Ascending aorta (tissue), 2 donors: ENCODE measurements around the gene RDH8. TPM values are rescaled to one million over a fixed set of nuclear protein-coding genes. Genes with fewer than 3 reads are reported as not detected.

Source experiments
- DNase-seq, 2 donors: peaks; one replicate each; pipeline ENCODE4 v3.0.0-alpha.2; 2019; ENCODE audit warnings: low spot score in 2 of 2
- H3K27ac ChIP-seq, 2 donors: fragments of 200-600 bp; sonication (generic); one replicate each; pipeline ENCODE4 v1.5.1; 2016 to 2017; ENCODE audit warnings: mild to moderate bottlenecking in 1 of 2
- H3K27me3 ChIP-seq: fragments of 200-600 bp; sonication (generic); one replicate; pipeline ENCODE4 v1.5.1; 2017
- H3K36me3 ChIP-seq, 2 donors: fragments of 200-600 bp; sonication (generic); one replicate each; pipeline ENCODE4 v1.5.1; 2016
- H3K4me1 ChIP-seq, 2 donors: fragments of 200-600 bp; sonication (generic); one replicate each; pipeline ENCODE4 v1.5.1; 2016 to 2017; ENCODE audit warnings: mild to moderate bottlenecking in 1 of 2
- H3K4me3 ChIP-seq, 2 donors: fragments of 200-600 bp; sonication (generic); one replicate each; pipeline ENCODE4 v1.5.1; 2016 to 2017; ENCODE audit warnings: mild to moderate bottlenecking in 1 of 2
- H3K9me3 ChIP-seq, 2 donors: fragments of 200-600 bp; sonication (generic); one replicate each; pipeline ENCODE4 v1.5.1; 2016
- CTCF ChIP-seq, 3 experiments: fragments of 200-600 bp in 2 of 3; fragments of 450-650 bp in 1 of 3; sonication (generic) in 2 of 3; IDR thresholded peaks; one replicate each; pipeline ENCODE4 v1.5.1; 2016 to 2019; ENCODE audit warnings: antibody characterized with exemption in 3 of 3, mild to moderate bottlenecking in 1 of 3, moderate library complexity in 1 of 3
- intact Hi-C: fragments of 100-400 bp; cut with DNase I; formaldehyde crosslinking; loops from one replicate; pipeline ENCODE4 v1.15.1; 2023
- total RNA-seq: library from RNA; depleted of rRNA; stranded (reverse); fragments of >200 nt; gene quantifications from one replicate; pipeline ENCODE4 v1.1.0, GENCODE V29; 2016

The RDH8 gene
- total RNA-seq, 1 donor from 2014 or later, result not detected

- H3K9me3 ChIP-seq, result no peaks in the 10 kb centered on the region
- no peaks in the 10 kb centered on the region for H3K4me1 ChIP-seq
- no peaks in the 10 kb centered on the region for H3K36me3 ChIP-seq
- TF ChIP-seq CTCF (IDR thresholded peaks at IDR 0.05), result no peak
- intact Hi-C loops, result no loop called here
- no peak for DNase-seq
- H3K4me3 ChIP-seq, result no peak overlapping the region
- H3K27me3 ChIP-seq, result no peaks in the 10 kb centered on the region
- no peak overlapping the region for H3K27ac ChIP-seq
Measured at GRCh38 chr19:10052602-10053360, 39.5 kb downstream of the RDH8 start.

DNA sequence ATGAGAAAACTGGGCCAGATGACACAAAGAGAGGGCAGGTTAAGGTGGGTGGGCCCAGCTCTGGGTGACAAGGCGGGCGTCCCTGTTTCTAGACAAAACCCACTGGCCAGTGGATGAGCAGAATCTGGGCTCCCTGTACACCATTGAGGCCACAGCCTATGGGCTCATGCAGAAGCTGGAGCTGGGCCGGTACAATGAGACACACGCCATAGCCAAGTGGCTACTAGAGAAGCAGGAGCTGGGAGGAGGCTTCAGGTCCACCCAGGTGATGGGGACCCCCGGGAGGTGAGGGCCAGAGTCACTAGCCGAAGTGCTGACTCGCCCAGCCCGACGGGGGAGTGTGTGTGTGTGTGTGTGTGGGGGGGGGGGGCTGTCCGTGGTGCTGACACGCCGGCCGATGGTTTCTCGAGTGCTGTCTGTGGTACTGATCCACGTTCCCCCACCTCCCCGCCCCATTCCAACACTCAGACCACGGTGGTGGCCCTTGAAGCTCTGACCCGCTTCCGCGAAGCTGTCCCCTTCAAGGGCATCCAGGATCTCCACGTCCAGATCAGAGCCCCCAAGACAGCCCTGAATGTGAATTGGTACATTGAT is 48.5 kb downstream of the RDH8 start:
- Histone ChIP-seq H3K36me3 (no peaks in the 10 kb centered on the region), H3K4me3 (no peak overlapping the region), H3K27me3 (no peaks in the 10 kb centered on the region), H3K9me3 (no peaks in the 10 kb centered on the region), H3K4me1 (no peaks in the 10 kb centered on the region), H3K27ac (no peak overlapping the region)
- intact Hi-C loops, result no loop called here
- no peak for DNase-seq
- TF ChIP-seq CTCF (IDR thresholded peaks at IDR 0.05), result no peak

- TF ChIP-seq CTCF (IDR thresholded peaks at IDR 0.05), result no peak
- intact Hi-C loops, result no loop called here
- no peak overlapping the region for H3K4me3 ChIP-seq
- H3K4me1 ChIP-seq, result no peaks in the 10 kb centered on the region
- DNase-seq, result no peak
- no peak overlapping the region for H3K27ac ChIP-seq
- no peaks in the 10 kb centered on the region for H3K9me3 ChIP-seq
- no peaks in the 10 kb centered on the region for H3K27me3 ChIP-seq
- no peaks in the 10 kb centered on the region for H3K36me3 ChIP-seq
Measured at GRCh38 chr19:10068205-10068604, 54.9 kb downstream of the RDH8 start.

- intact Hi-C loops, result no loop called here
- no peaks in the 10 kb centered on the region for H3K9me3 ChIP-seq
- no peak for TF ChIP-seq CTCF (IDR thresholded peaks at IDR 0.05)
- H3K27me3 ChIP-seq, result no peaks in the 10 kb centered on the region
- H3K27ac ChIP-seq, result no peak overlapping the region
- no peaks in the 10 kb centered on the region for H3K36me3 ChIP-seq
- no peaks in the 10 kb centered on the region for H3K4me1 ChIP-seq
- H3K4me3 ChIP-seq, result no peak overlapping the region
- no peak for DNase-seq
Measured at GRCh38 chr19:10069046-10069445, 55.8 kb downstream of the RDH8 start.

DNA sequence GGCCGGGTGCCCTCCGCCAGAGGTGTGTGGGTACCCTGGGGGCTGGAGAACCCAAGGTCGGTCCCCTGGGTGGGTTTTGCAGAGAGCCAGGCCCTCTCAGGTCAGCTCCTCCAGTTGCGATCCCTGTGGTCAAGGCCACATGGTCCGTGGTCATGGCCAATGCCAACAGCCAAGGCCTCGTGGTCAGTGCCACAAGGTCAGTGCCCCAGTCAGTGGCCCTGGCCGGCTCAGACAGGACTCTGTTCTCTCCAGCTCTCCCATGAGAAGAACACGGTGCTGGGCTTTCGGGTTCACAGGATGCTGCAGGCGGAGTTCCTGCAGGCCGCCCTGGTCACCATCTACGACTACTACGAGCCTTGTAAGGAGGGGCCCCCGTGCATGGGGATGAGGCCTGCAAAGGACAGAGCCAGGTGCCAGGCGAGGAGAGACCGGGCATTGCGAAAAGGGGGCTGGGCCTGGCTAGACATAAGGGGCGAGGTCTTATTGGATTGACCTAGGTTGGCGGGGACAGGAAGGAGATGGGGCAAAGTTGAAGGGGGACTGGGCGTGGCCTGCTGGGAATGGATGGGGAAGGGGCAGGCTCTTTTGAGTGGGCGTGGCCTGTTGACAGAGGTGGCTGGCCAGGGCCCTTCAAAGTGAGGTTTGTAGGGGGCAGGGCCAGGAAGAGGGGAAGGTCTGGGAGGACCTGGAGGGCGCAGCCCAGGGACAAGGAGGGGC is 57.6 kb downstream of the RDH8 start:
- no peaks in the 10 kb centered on the region for H3K36me3 ChIP-seq
- no peaks in the 10 kb centered on the region for H3K27me3 ChIP-seq
- H3K4me3 ChIP-seq, result no peak overlapping the region
- no peak overlapping the region for H3K27ac ChIP-seq
- intact Hi-C loops, result no loop called here
- peaks cover 0 to 4% of the 10 kb centered on the region in 2 donors for H3K9me3 ChIP-seq
- no peak for TF ChIP-seq CTCF (IDR thresholded peaks at IDR 0.05)
- DNase-seq, result no peak
- H3K4me1 ChIP-seq, result no peaks in the 10 kb centered on the region

Other genes with a start within 250 kb of the RDH8 start
- 1.9 TPM for gene ZNF846, start 244.7 kb upstream of the RDH8 start, total RNA-seq
- 64.4 TPM for gene FBXL12, start 194.4 kb upstream of the RDH8 start, total RNA-seq
- 169 TPM for gene UBL5, start 185.6 kb upstream of the RDH8 start, total RNA-seq
- gene PIN1, start 178.2 kb upstream of the RDH8 start, total RNA-seq, result 50.7 TPM
- gene OLFM2, start 77.0 kb upstream of the RDH8 start, total RNA-seq, result 0.96 TPM
- gene COL5A3, start 3.0 kb upstream of the RDH8 start, total RNA-seq, result 13.6 TPM
- 98.0 TPM for gene SHFL, start 72.8 kb downstream of the RDH8 start, total RNA-seq
- not detected for gene ANGPTL6, start 89.2 kb downstream of the RDH8 start, total RNA-seq
- gene PPAN, start 92.9 kb downstream of the RDH8 start, total RNA-seq, result not detected
- 10.5 TPM for gene P2RY11, start 98.2 kb downstream of the RDH8 start, total RNA-seq
- 241 TPM for gene EIF3G, start 106.4 kb downstream of the RDH8 start, total RNA-seq
- gene DNMT1, start 181.5 kb downstream of the RDH8 start, total RNA-seq, result 54.0 TPM
- gene S1PR2, start 217.8 kb downstream of the RDH8 start, total RNA-seq, result 24.3 TPM
- 72.9 TPM for gene MRPL4, start 238.7 kb downstream of the RDH8 start, total RNA-seq